ENCODE measurements around the gene HMGN3. TPM values are rescaled to one million over a fixed set of nuclear protein-coding genes. Genes with fewer than 3 reads are reported as not detected.

HMGN3 gene
- polyA plus RNA-seq, 1 donor (not counting 4 experiments of a cell fraction or from before 2014, with no cell fraction given) = 78.6 TPM

- Histone ChIP-seq H3K9ac (ENCODE audit: control insufficient read depth, extremely low read depth, insufficient read depth, low read length) (no peak overlapping the region), H4K20me1 (ENCODE audit: control insufficient read depth, extremely low read depth, insufficient read depth, low read length) (no peaks in the 10 kb centered on the region), H3K4me1 (ENCODE audit: control insufficient read depth, extremely low read depth, insufficient read depth, low read length) (no peaks in the 10 kb centered on the region), H3K27ac (ENCODE audit: control insufficient read depth, insufficient read depth, low read length) (no peak overlapping the region), H3K9me1 (ENCODE audit: control insufficient read depth, extremely low read depth, insufficient read depth, low read length) (no peaks in the 10 kb centered on the region), H3K27me3 (ENCODE audit: control insufficient read depth, extremely low read depth, insufficient read depth, low read length) (no peaks in the 10 kb centered on the region), H3K4me3 (ENCODE audit: control insufficient read depth in 2 of 3, extremely low read depth in 1 of 3, insufficient read depth in 2 of 3, low read depth in 1 of 3, low read length in 3 of 3) (no peak overlapping the region), H3K4me2 (ENCODE audit: control insufficient read depth, extremely low read depth, insufficient read depth, low read depth, low read length) (no peak overlapping the region), H3K79me2 (ENCODE audit: control insufficient read depth, insufficient read depth, low read length) (no peaks in the 10 kb centered on the region), H3K36me3 (ENCODE audit: control insufficient read depth in 2 of 2, extremely low read depth in 1 of 2, insufficient read depth in 2 of 2, low read length in 2 of 2) (no peaks in the 10 kb centered on the region), H2AFZ (ENCODE audit: control insufficient read depth, low read length) (no peak overlapping the region), H3K9me3 (ENCODE audit: control insufficient read depth, low read depth, low read length) (no peaks in the 10 kb centered on the region)
- dilution Hi-C loops (cut with MboI; ENCODE audit: extremely low pct_ligation_motif_present, low sequenced_read_pairs) = no loop called here
- DNase-seq (ENCODE audit: low read depth, low spot score) (no peak), FAIRE-seq (no peak)
- TF ChIP-seq CTCF (optimal IDR thresholded peaks at IDR 0.05 in 1 of 3, IDR thresholded peaks at IDR 0.05 in 1 of 3, conservative IDR thresholded peaks at IDR 0.05 in 1 of 3; ENCODE audit: extremely low read depth in 1 of 3, insufficient read depth in 2 of 3, low read length in 3 of 3) = no peak
- TF ChIP-seq EZH2 (IDR thresholded peaks at IDR 0.05; ENCODE audit: low read length) = no peak
Measured at GRCh38 chr6:79158856-79159516, 75.5 kb downstream of the HMGN3 start.

DNA sequence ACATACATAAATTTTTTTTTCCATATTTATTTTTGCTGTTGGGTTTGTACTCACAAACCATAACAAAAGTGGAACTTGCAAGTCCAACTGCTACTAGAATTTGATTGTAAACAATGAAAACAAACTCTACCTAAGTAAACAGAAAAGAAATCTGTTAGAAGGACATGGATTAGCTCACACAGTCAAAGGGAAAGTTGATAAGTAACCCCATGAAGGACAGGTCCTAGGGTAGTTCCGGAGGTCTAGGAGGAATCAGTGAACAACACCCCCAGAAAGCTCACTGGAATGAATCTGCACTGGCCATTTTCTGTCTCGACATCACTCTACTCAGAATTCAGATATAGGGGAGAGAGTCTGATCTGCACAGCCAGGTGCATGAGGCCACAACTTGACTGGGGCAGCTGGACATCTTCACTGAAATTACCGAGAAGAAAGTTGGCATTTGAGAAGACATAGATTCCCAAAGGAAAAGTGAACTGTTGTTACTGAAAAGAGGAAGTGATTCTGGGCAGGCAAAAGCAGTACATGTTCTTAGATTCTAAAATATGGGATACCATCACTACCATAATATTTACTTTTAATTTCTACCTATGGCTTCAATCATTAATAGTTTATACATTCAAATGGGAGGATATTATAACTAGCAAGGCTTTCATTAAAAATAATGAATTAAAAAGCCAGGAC lies 76.4 kb downstream of the HMGN3 start:
- no peak overlapping the region for H3K27ac ChIP-seq (ENCODE audit: control insufficient read depth, insufficient read depth, low read length)
- H4K20me1 ChIP-seq (ENCODE audit: control insufficient read depth, extremely low read depth, insufficient read depth, low read length) = no peaks in the 10 kb centered on the region
- no peak for DNase-seq (ENCODE audit: low read depth, low spot score)
- no peaks in the 10 kb centered on the region for H3K9me1 ChIP-seq (ENCODE audit: control insufficient read depth, extremely low read depth, insufficient read depth, low read length)
- no peaks in the 10 kb centered on the region for H3K4me1 ChIP-seq (ENCODE audit: control insufficient read depth, extremely low read depth, insufficient read depth, low read length)
- H3K9ac ChIP-seq (ENCODE audit: control insufficient read depth, extremely low read depth, insufficient read depth, low read length) = no peak overlapping the region
- TF ChIP-seq EZH2 (IDR thresholded peaks at IDR 0.05; ENCODE audit: low read length) = no peak
- no peak for TF ChIP-seq CTCF (optimal IDR thresholded peaks at IDR 0.05 in 1 of 3, IDR thresholded peaks at IDR 0.05 in 1 of 3, conservative IDR thresholded peaks at IDR 0.05 in 1 of 3; ENCODE audit: extremely low read depth in 1 of 3, insufficient read depth in 2 of 3, low read length in 3 of 3)
- FAIRE-seq = no peak
- dilution Hi-C loops (cut with MboI; ENCODE audit: extremely low pct_ligation_motif_present, low sequenced_read_pairs) = no loop called here
- no peaks in the 10 kb centered on the region for H3K79me2 ChIP-seq (ENCODE audit: control insufficient read depth, insufficient read depth, low read length)
- H3K4me2 ChIP-seq (ENCODE audit: control insufficient read depth, extremely low read depth, insufficient read depth, low read depth, low read length) = no peak overlapping the region
- no peaks in the 10 kb centered on the region for H3K9me3 ChIP-seq (ENCODE audit: control insufficient read depth, low read depth, low read length)
- no peaks in the 10 kb centered on the region for H3K36me3 ChIP-seq (ENCODE audit: control insufficient read depth in 2 of 2, extremely low read depth in 1 of 2, insufficient read depth in 2 of 2, low read length in 2 of 2)
- H3K27me3 ChIP-seq (ENCODE audit: control insufficient read depth, extremely low read depth, insufficient read depth, low read length) = no peaks in the 10 kb centered on the region
- no peak overlapping the region for H2AFZ ChIP-seq (ENCODE audit: control insufficient read depth, low read length)
- H3K4me3 ChIP-seq (ENCODE audit: control insufficient read depth in 2 of 3, extremely low read depth in 1 of 3, insufficient read depth in 2 of 3, low read depth in 1 of 3, low read length in 3 of 3) = no peak overlapping the region

Measured in keratinocyte (primary cell).